Right renal pelvis (tissue), 4 donors: ENCODE results near the gene POLR3B. TPM values are rescaled to one million over a fixed set of nuclear protein-coding genes. Genes with fewer than 3 reads are reported as not detected.
"Not testable (repeated sequence)": the region's sequence is repeated elsewhere in the genome, so short reads cannot be mapped to it uniquely, and the experiment has no call there.

ENCODE experiments used
- DNase-seq, 4 donors: peaks; one replicate each; pipeline ENCODE4 v3.0.0-alpha.2; 2013; ENCODE audit warnings: low read depth in 4 of 4, low spot score in 3 of 4, missing footprints in 1 of 4
- polyA plus RNA-seq, 4 donors: library from polyadenylated mRNA; unstranded; fragments of 120-200 nt; gene quantifications; one replicate each; pipeline ENCODE4 v1.2.1, GENCODE V29; 2013; ENCODE audit not compliant: insufficient read length in 4 of 4

Gene POLR3B
- polyA plus RNA-seq, 4 donors, result 15.0 to 19.6 (median 17.7) TPM

GRCh38 chr12:106342397-106343213 is 14.9 kb upstream of the POLR3B start:
- DNase-seq, result no peak

GRCh38 chr12:106343214-106343528 is 14.4 kb upstream of the POLR3B start:
- DNase-seq, result no peak

- no peak for DNase-seq
Measured at GRCh38 chr12:106344131-106344530, 13.4 kb upstream of the POLR3B start.

- DNase-seq, result peak in 1 of 4 donors; percentile 39
Measured at GRCh38 chr12:106345746-106346145, 11.8 kb upstream of the POLR3B start.

GRCh38 chr12:106348411-106348810 is 9.1 kb upstream of the POLR3B start:
- DNase-seq, result no peak

GRCh38 chr12:106353175-106353574 is 4.4 kb upstream of the POLR3B start:
- DNase-seq, result no peak

- no peak for DNase-seq
Measured at GRCh38 chr12:106358396-106359241, 1.1 kb downstream of the POLR3B start.

GRCh38 chr12:106359646-106360399 is 2.3 kb downstream of the POLR3B start:
- DNase-seq, result no peak

GRCh38 chr12:106360400-106360994 is 2.9 kb downstream of the POLR3B start:
- no peak for DNase-seq

GRCh38 chr12:106362971-106363370 is 5.4 kb downstream of the POLR3B start:
- DNase-seq, result no peak

- no peak for DNase-seq
Measured at GRCh38 chr12:106364261-106364660, 6.7 kb downstream of the POLR3B start.

- DNase-seq, result no peak
Measured at GRCh38 chr12:106369624-106370346, 12.2 kb downstream of the POLR3B start.

GRCh38 chr12:106378788-106379187 is 21.2 kb downstream of the POLR3B start:
- DNase-seq, result no peak

GRCh38 chr12:106380954-106381353 is 23.4 kb downstream of the POLR3B start:
- DNase-seq, result no peak

GRCh38 chr12:106381866-106382265 is 24.3 kb downstream of the POLR3B start:
- not testable (repeated sequence) for DNase-seq

- DNase-seq, result peak in 1 of 4 donors; percentile 12
Measured at GRCh38 chr12:106386813-106387535, 29.4 kb downstream of the POLR3B start.

GRCh38 chr12:106387848-106388377 is 30.4 kb downstream of the POLR3B start:
- no peak for DNase-seq

GRCh38 chr12:106389151-106389550 is 31.6 kb downstream of the POLR3B start:
- DNase-seq, result no peak

GRCh38 chr12:106392759-106393158 is 35.2 kb downstream of the POLR3B start:
- no peak for DNase-seq
